IMR-90 (cell line): ENCODE results near the gene SHC4. TPM values are rescaled to one million over a fixed set of nuclear protein-coding genes. Genes with fewer than 3 reads are reported as not detected.

Experiments used
- ATAC-seq: fragments of 200-7000 bp; cut with Tn5 transposase; 2 replicates; pipeline ENCODE4 v1.9.1; 2020; ENCODE audit warnings: low read depth, mild to moderate bottlenecking, moderate library complexity
- BruUV-seq: library from RNA; stranded (reverse); fragments of 400-500 nt; replicated peaks from 2 replicates; lab custom pipeline; 2021; lab: Mats Ljungman, UMichigan
- CTCF ChIA-PET: fragments of 300-600 bp; formaldehyde crosslinking; extraction: SDS; loops from one replicate; lab custom pipeline; 2021; ENCODE audit warnings: antibody characterized with exemption; lab: Yijun Ruan, JAX
- POLR2A ChIA-PET: fragments of 300-600 bp; sonication (Branson Sonifier 250); formaldehyde crosslinking; loops from one replicate; lab custom pipeline; 2022; ENCODE audit warnings: antibody characterized with exemption; ENCODE audit not compliant: unreplicated experiment; lab: Charles Lee
- DNase-seq: peaks from one replicate; pipeline ENCODE4 v3.0.0; 2013
- H2AFZ ChIP-seq: replicated peaks from 2 replicates; pipeline ENCODE3; 2013; ENCODE audit warnings: low read length, mild to moderate bottlenecking; ENCODE audit not compliant: poor library complexity
- H2AK5ac ChIP-seq: 2 replicates; pipeline ENCODE4 v1.6.1; 2013; ENCODE audit warnings: low read depth, low read length, inconsistent platforms
- H2AK9ac ChIP-seq: replicated peaks from 2 replicates; pipeline ENCODE3; 2013; ENCODE audit warnings: mild to moderate bottlenecking, low read depth, low read length, moderate library complexity; ENCODE audit not compliant: poor library complexity
- H2BK120ac ChIP-seq: 2 replicates; pipeline ENCODE4 v1.6.1; 2013; ENCODE audit warnings: low read depth, low read length, inconsistent platforms
- H2BK15ac ChIP-seq: 3 replicates; pipeline ENCODE4 v1.6.1; 2013; ENCODE audit warnings: low read depth, low read length, inconsistent platforms
- H2BK20ac ChIP-seq: 2 replicates; pipeline ENCODE4 v1.6.1; 2013; ENCODE audit warnings: low read depth, mild to moderate bottlenecking, inconsistent platforms, low read length, moderate library complexity
- H2BK5ac ChIP-seq: 2 replicates; pipeline ENCODE4 v1.6.1; 2013; ENCODE audit warnings: mild to moderate bottlenecking, low read depth, low read length, inconsistent platforms; ENCODE audit not compliant: poor library complexity, severe bottlenecking
- H3K14ac ChIP-seq: replicated peaks from 2 replicates; pipeline ENCODE4 v1.6.1; 2013; ENCODE audit warnings: low read depth, low read length, inconsistent platforms
- H3K18ac ChIP-seq: 2 replicates; pipeline ENCODE4 v1.6.1; 2013; ENCODE audit warnings: low read depth, low read length, control low read depth
- H3K23ac ChIP-seq: 2 replicates; pipeline ENCODE4 v1.6.1; 2013; ENCODE audit warnings: low read depth, low read length, inconsistent platforms
- H3K27ac ChIP-seq: 2 replicates; pipeline ENCODE4 v1.5.1; 2013; ENCODE audit warnings: mild to moderate bottlenecking, control low read depth, low read length; ENCODE audit not compliant: insufficient read depth
- H3K27me3 ChIP-seq: 2 replicates; pipeline ENCODE4 v1.6.1; 2013; ENCODE audit warnings: low read length; ENCODE audit not compliant: control insufficient read depth, insufficient read depth
- H3K36me3 ChIP-seq: 2 replicates; pipeline ENCODE4 v1.6.1; 2013; ENCODE audit warnings: low read length, mixed read lengths; ENCODE audit not compliant: control insufficient read depth, insufficient read depth
- H3K4ac ChIP-seq: 2 replicates; pipeline ENCODE4 v1.6.1; 2013; ENCODE audit warnings: low read depth, low read length, inconsistent platforms
- H3K4me1 ChIP-seq: 2 replicates; pipeline ENCODE4 v1.6.1; 2013; ENCODE audit warnings: low read length, mixed read lengths; ENCODE audit not compliant: control insufficient read depth, insufficient read depth
- H3K4me2 ChIP-seq: 2 replicates; pipeline ENCODE4 v1.6.1; 2013; ENCODE audit warnings: low read depth, mild to moderate bottlenecking, control low read depth, low read length, moderate library complexity
- H3K4me3 ChIP-seq: 2 replicates; pipeline ENCODE4 v1.5.1; 2013; ENCODE audit warnings: low read depth, mild to moderate bottlenecking, control low read depth, low read length, moderate library complexity; ENCODE audit not compliant: insufficient read depth
- H3K56ac ChIP-seq: 2 replicates; pipeline ENCODE4 v1.6.1; 2013; ENCODE audit warnings: low read length, inconsistent platforms; ENCODE audit not compliant: insufficient read depth; ENCODE audit errors: extremely low read depth
- H3K79me1 ChIP-seq, 2 experiments: 2 replicates each; pipeline ENCODE4 v1.6.1; 2013; ENCODE audit warnings: low read length in 2 of 2, inconsistent platforms in 1 of 2, low read depth in 1 of 2
- H3K9ac ChIP-seq: 2 replicates; pipeline ENCODE4 v1.6.1; 2013; ENCODE audit warnings: low read depth, low read length, control low read depth
- H3K9me1 ChIP-seq: 2 replicates; pipeline ENCODE4 v1.6.1; 2013; ENCODE audit warnings: low read length, inconsistent platforms; ENCODE audit not compliant: insufficient read depth
- H3K9me3 ChIP-seq: 2 replicates; pipeline ENCODE4 v1.6.1; 2013; ENCODE audit warnings: low read length; ENCODE audit not compliant: control insufficient read depth, insufficient read depth
- H4K20me1 ChIP-seq: 2 replicates; pipeline ENCODE4 v1.6.1; 2013; ENCODE audit warnings: low read length, inconsistent platforms; ENCODE audit not compliant: insufficient read depth
- H4K5ac ChIP-seq: 2 replicates; pipeline ENCODE4 v1.6.1; 2013; ENCODE audit warnings: mild to moderate bottlenecking, low read depth, low read length, control low read depth
- H4K8ac ChIP-seq, 2 experiments: 2 replicates each; pipeline ENCODE4 v1.6.1; 2013; ENCODE audit warnings: low read depth in 2 of 2, low read length in 2 of 2, control low read depth in 1 of 2, inconsistent platforms in 1 of 2
- H4K91ac ChIP-seq: 2 replicates; pipeline ENCODE4 v1.6.1; 2013; ENCODE audit warnings: low read depth, low read length, inconsistent platforms; ENCODE audit not compliant: insufficient read depth
- CTCF ChIP-seq: conservative IDR thresholded peaks from 2 replicates; pipeline ENCODE4 v1.5.1; 2012; ENCODE audit warnings: mild to moderate bottlenecking, low read depth, low read length, improper control_type of control experiment
- MXI1 ChIP-seq: IDR thresholded peaks from 2 replicates; pipeline ENCODE4 v1.6.1; 2012; ENCODE audit warnings: low read depth, mild to moderate bottlenecking, low read length, moderate library complexity, borderline replicate concordance
- NFE2L2 ChIP-seq: fragments of 150-350 bp; IDR thresholded peaks from 2 replicates; pipeline ENCODE4 v1.6.1; 2016; ENCODE audit warnings: low read depth, mild to moderate bottlenecking, low read length
- POLR2A ChIP-seq: IDR thresholded peaks from 2 replicates; pipeline ENCODE4 v1.6.1; 2012; ENCODE audit warnings: mild to moderate bottlenecking, low read depth, low read length
- RAD21 ChIP-seq: IDR thresholded peaks from 2 replicates; pipeline ENCODE4 v1.6.1; 2012; ENCODE audit warnings: low read length, improper control_type of control experiment
- RFX5 ChIP-seq: IDR thresholded peaks from 2 replicates; pipeline ENCODE4 v1.8.0; 2012; ENCODE audit warnings: low read depth, mild to moderate bottlenecking, low read length, moderate library complexity
- WGBS, 2 experiments: methylation state at CpG; one replicate each; pipeline versions ENCODE4 v1.1.5 to v1.1.7; 2013; ENCODE audit warnings: missing lambda C conversion rate in 2 of 2; ENCODE audit not compliant: insufficient read length in 1 of 2; ENCODE audit errors: extremely low coverage in 2 of 2; 5-methylcytosine and 5-hydroxymethylcytosine counted together
- dilution Hi-C: fragments of 300-500 bp; cut with HindIII; formaldehyde crosslinking; loops from one replicate; pipeline ENCODE4 v1.14.3; 2018; ENCODE audit warnings: low sequenced_read_pairs; ENCODE audit not compliant: unreplicated experiment
- in situ Hi-C: fragments of 300-500 bp; cut with MboI; formaldehyde crosslinking; loops from 3 replicates; pipeline ENCODE4 v1.14.3; 2019; ENCODE audit warnings: low sequenced_read_pairs, inconsistent platforms, mixed read lengths
- intact Hi-C: fragments of 100-400 bp; cut with micrococcal nuclease; formaldehyde crosslinking; loops from 2 replicates; pipeline ENCODE4 v1.10.0; 2022
- polyA plus RNA-seq, 3 experiments: library from polyadenylated mRNA; depleted of rRNA; stranded (reverse); fragments of >200 nt; gene quantifications; 2 replicates each; pipeline ENCODE4 v1.2.3, GENCODE V29; 2012; ENCODE audit warnings: low replicate concordance in 1 of 3
- total RNA-seq: library from RNA; depleted of rRNA; stranded (reverse); fragments of >200 nt; gene quantifications from 2 replicates; pipeline ENCODE4 v1.2.3, GENCODE V29; 2012
- TF ChIP-seq, protein P1 (sequence below): fragments of 150-350 bp; IDR thresholded peaks from 2 replicates; pipeline ENCODE4 v1.6.1; 2016; ENCODE audit warnings: low read depth, mild to moderate bottlenecking, low read length, moderate library complexity, borderline replicate concordance

The SHC4 gene
- total and polyA plus RNA-seq, 2 of the 4 experiments (the other 2 are of a cell fraction) = 0.91 to 2.7 TPM

GRCh38 chr15:48810414-48811324 lies 153.1 kb downstream of the SHC4 start, which contains the start of gene CEP152 (continued):
- TF ChIP-seq, protein P1, sequence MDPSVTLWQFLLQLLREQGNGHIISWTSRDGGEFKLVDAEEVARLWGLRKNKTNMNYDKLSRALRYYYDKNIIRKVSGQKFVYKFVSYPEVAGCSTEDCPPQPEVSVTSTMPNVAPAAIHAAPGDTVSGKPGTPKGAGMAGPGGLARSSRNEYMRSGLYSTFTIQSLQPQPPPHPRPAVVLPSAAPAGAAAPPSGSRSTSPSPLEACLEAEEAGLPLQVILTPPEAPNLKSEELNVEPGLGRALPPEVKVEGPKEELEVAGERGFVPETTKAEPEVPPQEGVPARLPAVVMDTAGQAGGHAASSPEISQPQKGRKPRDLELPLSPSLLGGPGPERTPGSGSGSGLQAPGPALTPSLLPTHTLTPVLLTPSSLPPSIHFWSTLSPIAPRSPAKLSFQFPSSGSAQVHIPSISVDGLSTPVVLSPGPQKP = no peak

DNA sequence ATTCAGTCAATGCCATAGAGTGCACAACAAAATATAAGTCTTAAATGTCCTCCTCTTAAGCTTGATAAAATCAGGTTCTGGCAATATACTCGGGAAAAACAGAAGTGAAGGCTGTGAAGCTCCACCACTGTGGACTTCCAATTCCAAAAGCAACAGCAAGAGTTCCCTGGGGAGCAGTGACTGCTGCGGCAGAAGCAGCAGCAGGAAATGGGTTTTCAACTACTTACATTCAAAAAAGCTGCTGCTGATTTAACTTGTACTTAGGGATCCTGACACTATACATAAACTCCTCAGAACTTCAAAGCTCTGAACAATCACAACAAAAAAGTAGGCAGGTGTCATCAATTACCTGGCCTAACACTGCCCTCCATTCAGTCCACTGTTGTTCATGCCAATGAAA lies 157.6 kb downstream of the SHC4 start:
- H4K91ac ChIP-seq = no peak overlapping the region
- no peak overlapping the region for H2AFZ ChIP-seq
- no peak overlapping the region for H2BK5ac ChIP-seq
- H3K27me3 ChIP-seq = no peaks in the 10 kb centered on the region
- no peak overlapping the region for H3K27ac ChIP-seq
- no TSS peak for BruUV-seq
- H2BK120ac ChIP-seq = no peak overlapping the region
- 0 out of 2 replicates have a peak overlapping the region, but pooled peaks have one; percentile 54 for H3K23ac ChIP-seq
- no peak overlapping the region for H3K4me2 ChIP-seq
- no peak for TF ChIP-seq NFE2L2
- TF ChIP-seq CTCF = no peak
- TF ChIP-seq POLR2A = no peak
- TF ChIP-seq MXI1 = no peak
- TF ChIP-seq RFX5 = no peak
- no peak for TF ChIP-seq RAD21
- dilution Hi-C loops = no loop called here
- peak overlapping the region; percentile 50; the same call in 1 of the 2 replicates for H3K14ac ChIP-seq
- no peak overlapping the region for H3K4me3 ChIP-seq
- ATAC-seq (no peak), DNase-seq (peak; percentile 15)
- H3K36me3 ChIP-seq = peaks cover 2% of the 10 kb centered on the region; the same call in 1 of the 2 replicates
- H3K18ac ChIP-seq = no peak overlapping the region
- H3K9me1 ChIP-seq = peaks cover 13% of the 10 kb centered on the region
- no peak overlapping the region for H2AK5ac ChIP-seq
- no peak overlapping the region for H3K56ac ChIP-seq
- H4K8ac ChIP-seq = peak overlapping the region in 1 of 2 experiments; percentile 49; a peak in 2 of 4 replicates
- intact Hi-C loops = no loop called here
- WGBS, 2 experiments = no CpG with 5 or more reads among the region's 2 CpGs
- H3K9me3 ChIP-seq = no peaks in the 10 kb centered on the region
- H4K20me1 ChIP-seq = no peaks in the 10 kb centered on the region
- no peak overlapping the region for H2BK20ac ChIP-seq
- ChIA-PET POLR2A (no interaction called here), CTCF (no interaction called here)
- H4K5ac ChIP-seq = peak overlapping the region; percentile 27; the same call in 1 of the 2 replicates
- in situ Hi-C loops = no loop called here
- peaks cover 36 to 67% of the 10 kb centered on the region in 2 experiments for H3K79me1 ChIP-seq
- H3K9ac ChIP-seq = no peak overlapping the region
- no peak overlapping the region for H2BK15ac ChIP-seq
- H3K4ac ChIP-seq = no peak overlapping the region
- H2AK9ac ChIP-seq = no peak overlapping the region
- H3K4me1 ChIP-seq = no peaks in the 10 kb centered on the region; the same call in 1 of the 2 replicates
